GM18519 (cell line): ENCODE results near the gene MED29.

Source experiments
- ATAC-seq: cut with Tn5 transposase; IDR thresholded peaks from one replicate; pipeline ENCODE4 v1.9.1; 2021; ENCODE audit warnings: mild to moderate bottlenecking, moderate library complexity; ENCODE audit not compliant: unreplicated experiment, low FRiP score

Gene MED29

GRCh38 chr19:39397360-39398296 lies 6.5 kb downstream of the MED29 start:
- no peak for ATAC-seq

DNA sequence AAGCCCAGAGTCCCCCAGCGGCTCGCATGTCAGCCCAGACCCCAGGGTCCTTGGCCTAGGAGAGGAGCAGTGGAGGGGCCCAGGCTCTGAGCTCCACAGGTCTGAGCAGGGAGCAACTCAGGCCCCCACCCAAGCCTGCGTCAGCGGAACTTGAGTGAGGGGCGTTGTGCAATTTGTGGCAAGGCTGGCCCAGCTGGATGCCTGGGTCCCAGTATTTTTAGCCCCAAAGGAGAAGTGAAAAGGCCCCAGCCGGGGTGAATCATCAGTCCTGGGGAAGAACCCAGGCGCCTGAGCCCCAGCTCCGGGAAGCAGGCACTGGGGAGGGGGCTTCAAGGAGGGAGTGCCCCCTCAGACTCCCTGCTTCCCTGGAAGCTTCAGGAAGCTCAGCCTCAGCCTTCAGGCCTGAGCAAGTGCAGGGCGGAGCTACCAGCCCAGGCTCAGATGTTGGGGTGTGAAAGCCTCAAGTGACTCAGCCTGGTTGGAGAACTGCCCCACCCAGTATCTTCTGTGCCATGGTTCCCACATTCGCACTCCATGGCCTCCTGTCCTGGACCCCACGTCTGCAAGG lies 7.2 kb downstream of the MED29 start:
- no peak for ATAC-seq

DNA sequence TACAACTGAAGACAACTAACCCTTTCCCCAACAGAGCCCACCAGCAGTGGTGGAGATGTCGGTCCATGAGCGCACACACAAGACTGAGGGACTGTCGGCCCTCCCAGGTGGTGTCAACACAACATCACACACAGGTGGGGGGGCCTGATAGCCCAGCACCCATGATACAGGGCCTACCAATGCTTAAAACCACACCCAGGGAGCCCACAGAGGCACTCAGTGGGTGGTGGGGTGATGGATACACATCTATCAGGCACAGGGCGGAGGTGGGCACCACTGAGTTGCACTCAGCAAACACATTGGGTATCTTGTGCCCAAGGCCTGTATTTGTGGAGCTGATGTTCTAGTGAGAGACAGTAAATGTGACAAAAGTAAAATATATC lies 8.5 kb downstream of the MED29 start:
- ATAC-seq, result no peak

GRCh38 chr19:39400061-39400460 lies 8.9 kb downstream of the MED29 start:
- ATAC-seq, result no peak

DNA sequence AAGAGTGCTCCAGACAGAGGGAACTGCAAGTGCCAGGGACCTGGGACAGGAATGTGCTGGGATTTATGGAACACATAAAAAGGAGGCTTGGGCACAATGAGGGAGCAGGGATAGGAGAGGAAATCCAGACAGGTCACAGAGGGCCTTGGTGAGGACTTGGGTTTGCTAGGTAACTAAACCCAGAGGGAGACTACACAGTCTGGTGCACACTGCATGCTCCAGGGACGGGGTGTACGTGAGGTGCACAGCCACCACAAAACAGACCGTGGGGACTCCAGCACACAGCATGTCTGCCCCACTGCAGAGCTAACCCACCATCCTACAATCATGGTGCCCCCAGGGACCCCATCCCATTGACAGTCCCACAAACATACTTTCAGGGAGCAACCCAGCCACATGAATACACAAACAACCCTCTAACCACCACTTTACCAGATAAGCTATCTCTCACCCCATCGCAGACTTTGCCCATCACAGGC lies 9.9 kb downstream of the MED29 start:
- no peak for ATAC-seq

DNA sequence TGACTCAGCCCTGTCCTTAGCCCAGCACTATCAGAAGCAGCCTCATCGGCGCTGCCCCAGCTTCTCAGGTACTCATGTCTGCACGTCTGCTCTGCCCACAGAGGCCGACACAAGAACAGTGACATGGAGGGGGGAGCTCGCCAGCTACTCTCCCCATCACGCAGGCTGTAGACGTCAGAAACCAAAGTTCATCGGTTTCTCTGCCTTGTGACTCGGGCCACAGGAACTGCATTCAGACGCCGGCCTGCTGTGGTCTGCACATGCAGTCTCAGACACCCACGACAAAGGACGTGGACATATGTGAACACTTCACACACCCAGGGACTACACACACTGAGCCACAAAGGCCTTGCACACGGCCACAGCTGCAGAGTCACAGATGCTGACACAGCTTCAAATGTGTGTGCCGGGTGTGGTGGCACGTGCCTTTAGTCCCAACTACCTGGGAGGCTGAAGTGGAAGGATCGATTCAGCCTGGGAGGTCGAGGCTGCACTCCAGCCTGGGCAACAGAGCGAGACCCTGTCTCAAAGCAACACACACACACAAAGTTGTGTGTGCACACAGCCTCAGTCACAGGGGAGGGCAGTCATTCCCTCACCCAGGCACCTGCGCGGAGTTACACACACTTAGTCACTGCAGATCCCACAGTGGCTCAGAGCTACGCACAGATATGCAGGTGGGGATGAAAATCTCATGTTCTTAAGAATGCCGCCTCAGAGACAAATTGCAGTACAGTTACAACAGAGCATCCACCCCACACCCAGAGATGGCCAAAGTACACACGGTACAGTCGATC lies 10.6 kb downstream of the MED29 start:
- ATAC-seq, result no peak

DNA sequence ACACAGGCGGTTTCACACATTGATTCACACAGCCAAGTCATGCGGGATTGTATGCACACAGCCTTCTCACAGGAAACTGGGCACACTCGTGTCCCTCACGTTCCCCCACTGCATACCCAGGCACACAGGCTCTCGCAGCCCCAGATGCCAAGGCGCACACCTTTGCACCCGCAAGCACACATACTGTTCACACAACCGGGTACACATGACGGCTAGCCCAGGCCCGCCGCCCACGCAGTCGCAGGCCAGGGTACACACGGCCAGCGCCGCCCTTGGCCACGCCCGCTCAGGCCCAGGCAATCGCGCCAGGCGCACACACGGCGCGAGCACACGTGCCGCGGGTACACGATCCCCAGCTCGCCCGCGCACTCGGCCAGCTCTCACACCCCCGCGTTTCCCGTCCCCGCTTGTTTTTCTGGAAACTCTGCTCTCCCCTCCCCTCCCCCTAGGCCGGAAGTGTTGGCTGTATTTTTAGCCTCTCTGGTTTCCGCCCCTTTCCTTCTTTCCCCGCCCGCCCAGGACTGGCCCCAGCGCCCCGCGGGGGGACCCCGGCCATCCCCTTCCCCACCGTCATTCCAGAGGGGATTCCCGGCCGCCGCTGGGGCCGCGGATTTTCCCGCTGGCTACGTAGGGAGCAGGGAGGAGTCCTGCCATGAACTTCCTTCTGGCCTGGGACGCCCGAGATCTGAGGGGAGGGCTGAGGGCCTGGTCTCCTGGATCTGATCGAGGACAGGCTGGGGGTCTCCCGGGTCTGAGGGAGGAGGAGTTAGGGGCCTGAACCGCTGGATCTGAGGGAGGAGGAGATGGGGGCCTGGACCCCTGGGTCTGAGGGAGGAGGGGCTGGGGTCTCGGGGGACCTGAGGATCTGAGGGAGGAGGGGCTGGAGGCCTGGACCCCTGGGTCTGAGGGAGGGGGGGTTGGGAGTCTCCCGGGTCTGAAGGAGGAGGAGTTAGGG lies 11.4 kb downstream of the MED29 start:
- ATAC-seq, result no peak

GRCh38 chr19:39403331-39404312 lies 12.4 kb downstream of the MED29 start:
- ATAC-seq, result no peak

- no peak for ATAC-seq
Observed at GRCh38 chr19:39405261-39405957, 14.2 kb downstream of the MED29 start.

DNA sequence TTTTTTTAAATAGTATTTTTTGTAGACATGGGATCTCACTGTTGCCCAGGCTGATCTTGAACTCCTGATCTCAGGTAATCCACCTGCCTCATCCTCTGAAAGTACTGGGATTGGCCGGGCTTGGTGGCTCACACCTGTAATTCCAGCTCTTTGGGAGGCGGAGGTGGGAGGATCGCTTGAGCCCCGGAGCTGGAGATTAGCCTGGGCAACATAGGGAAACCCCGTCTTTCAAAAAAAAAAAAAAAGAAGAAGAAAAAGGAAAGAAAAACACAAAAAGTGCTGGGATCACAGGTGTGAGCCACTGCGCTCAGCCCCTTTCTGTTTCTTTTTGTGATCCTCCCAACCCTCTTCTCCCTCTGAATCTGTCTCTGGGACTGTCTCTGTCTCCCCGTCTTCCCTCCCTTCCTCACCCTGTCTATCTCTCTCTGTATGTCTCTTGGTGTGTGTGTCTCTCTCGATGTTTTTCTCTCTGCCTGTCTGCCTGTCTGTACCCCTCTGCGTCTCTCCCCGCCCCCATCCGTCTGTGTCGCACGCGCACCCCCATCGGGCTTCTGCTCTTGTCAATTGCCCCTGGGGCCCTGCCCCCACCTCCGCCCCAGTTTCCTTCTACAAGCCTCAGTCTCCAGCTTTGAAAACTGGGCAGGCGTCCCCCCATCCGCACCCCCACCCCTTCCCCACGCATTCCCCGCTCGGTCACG lies 14.9 kb downstream of the MED29 start:
- ATAC-seq, result no peak

- no peak for ATAC-seq
Observed at GRCh38 chr19:39406656-39407409, 15.7 kb downstream of the MED29 start, which contains the start of gene ZFP36. Gene ZFP36 (plus strand): TSS chr19:39406847. CDS start chr19:39406905, 58 bp downstream.

GRCh38 chr19:39407410-39407659 lies 16.2 kb downstream of the MED29 start:
- no peak for ATAC-seq

DNA sequence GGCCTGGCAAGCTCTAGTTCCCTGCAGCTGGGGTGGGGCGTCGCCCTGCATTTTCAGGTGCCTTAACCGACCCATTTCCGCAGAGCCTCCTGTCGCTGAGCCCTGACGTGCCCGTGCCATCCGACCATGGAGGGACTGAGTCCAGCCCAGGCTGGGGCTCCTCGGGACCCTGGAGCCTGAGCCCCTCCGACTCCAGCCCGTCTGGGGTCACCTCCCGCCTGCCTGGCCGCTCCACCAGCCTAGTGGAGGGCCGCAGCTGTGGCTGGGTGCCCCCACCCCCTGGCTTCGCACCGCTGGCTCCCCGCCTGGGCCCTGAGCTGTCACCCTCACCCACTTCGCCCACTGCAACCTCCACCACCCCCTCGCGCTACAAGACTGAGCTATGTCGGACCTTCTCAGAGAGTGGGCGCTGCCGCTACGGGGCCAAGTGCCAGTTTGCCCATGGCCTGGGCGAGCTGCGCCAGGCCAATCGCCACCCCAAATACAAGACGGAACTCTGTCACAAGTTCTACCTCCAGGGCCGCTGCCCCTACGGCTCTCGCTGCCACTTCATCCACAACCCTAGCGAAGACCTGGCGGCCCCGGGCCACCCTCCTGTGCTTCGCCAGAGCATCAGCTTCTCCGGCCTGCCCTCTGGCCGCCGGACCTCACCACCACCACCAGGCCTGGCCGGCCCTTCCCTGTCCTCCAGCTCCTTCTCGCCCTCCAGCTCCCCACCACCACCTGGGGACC lies 16.6 kb downstream of the MED29 start:
- ATAC-seq, result no peak

DNA sequence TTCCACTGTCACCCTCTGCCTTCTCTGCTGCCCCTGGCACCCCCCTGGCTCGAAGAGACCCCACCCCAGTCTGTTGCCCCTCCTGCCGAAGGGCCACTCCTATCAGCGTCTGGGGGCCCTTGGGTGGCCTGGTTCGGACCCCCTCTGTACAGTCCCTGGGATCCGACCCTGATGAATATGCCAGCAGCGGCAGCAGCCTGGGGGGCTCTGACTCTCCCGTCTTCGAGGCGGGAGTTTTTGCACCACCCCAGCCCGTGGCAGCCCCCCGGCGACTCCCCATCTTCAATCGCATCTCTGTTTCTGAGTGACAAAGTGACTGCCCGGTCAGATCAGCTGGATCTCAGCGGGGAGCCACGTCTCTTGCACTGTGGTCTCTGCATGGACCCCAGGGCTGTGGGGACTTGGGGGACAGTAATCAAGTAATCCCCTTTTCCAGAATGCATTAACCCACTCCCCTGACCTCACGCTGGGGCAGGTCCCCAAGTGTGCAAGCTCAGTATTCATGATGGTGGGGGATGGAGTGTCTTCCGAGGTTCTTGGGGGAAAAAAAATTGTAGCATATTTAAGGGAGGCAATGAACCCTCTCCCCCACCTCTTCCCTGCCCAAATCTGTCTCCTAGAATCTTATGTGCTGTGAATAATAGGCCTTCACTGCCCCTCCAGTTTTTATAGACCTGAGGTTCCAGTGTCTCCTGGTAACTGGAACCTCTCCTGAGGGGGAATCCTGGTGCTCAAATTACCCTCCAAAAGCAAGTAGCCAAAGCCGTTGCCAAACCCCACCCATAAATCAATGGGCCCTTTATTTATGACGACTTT lies 17.4 kb downstream of the MED29 start:
- no peak for ATAC-seq

- no peak for ATAC-seq
Observed at GRCh38 chr19:39409208-39410016, 18.2 kb downstream of the MED29 start.
